Measurements from ENCODE around the gene HERC6. TPM values are rescaled to one million over a fixed set of nuclear protein-coding genes. Genes with fewer than 3 reads are reported as not detected.

The HERC6 gene
- total RNA-seq, 1 donor from 2014 or later = 21.1 TPM

GRCh38 chr4:88396681-88397080 is 18.0 kb downstream of the HERC6 start:
- Mint-ChIP-seq H3K4me1 (no peaks in the 10 kb centered on the region), H3K9me3 (no peaks in the 10 kb centered on the region), H3K4me3 (no peak overlapping the region), H3K27ac (no peak overlapping the region), H3K36me3 (peaks cover 31% of the 10 kb centered on the region), H3K27me3 (ENCODE audit: low read depth) (no peaks in the 10 kb centered on the region)
- no peak for DNase-seq (ENCODE audit: low spot score in 2 of 2, unreplicated experiment in 2 of 2)
- no peak for TF ChIP-seq CTCF (IDR thresholded peaks at IDR 0.05; ENCODE audit: unreplicated experiment)

- H3K4me3 Mint-ChIP-seq = no peak overlapping the region
- no peaks in the 10 kb centered on the region for H3K4me1 Mint-ChIP-seq
- H3K9me3 Mint-ChIP-seq = no peaks in the 10 kb centered on the region
- no peaks in the 10 kb centered on the region for H3K27me3 Mint-ChIP-seq (ENCODE audit: low read depth)
- peaks cover 23% of the 10 kb centered on the region for H3K36me3 Mint-ChIP-seq
- no peak for TF ChIP-seq CTCF (IDR thresholded peaks at IDR 0.05; ENCODE audit: unreplicated experiment)
- DNase-seq (ENCODE audit: low spot score in 2 of 2, unreplicated experiment in 2 of 2) = no peak
- no peak overlapping the region for H3K27ac Mint-ChIP-seq
Observed at GRCh38 chr4:88398381-88398780, 19.7 kb downstream of the HERC6 start.

GRCh38 chr4:88409206-88409605 is 30.6 kb downstream of the HERC6 start:
- H3K27me3 Mint-ChIP-seq (ENCODE audit: low read depth) = no peaks in the 10 kb centered on the region
- H3K36me3 Mint-ChIP-seq = peaks cover 35% of the 10 kb centered on the region
- H3K4me3 Mint-ChIP-seq = no peak overlapping the region
- H3K9me3 Mint-ChIP-seq = no peaks in the 10 kb centered on the region
- no peak for DNase-seq (ENCODE audit: low spot score in 2 of 2, unreplicated experiment in 2 of 2)
- no peak for TF ChIP-seq CTCF (IDR thresholded peaks at IDR 0.05; ENCODE audit: unreplicated experiment)
- H3K27ac Mint-ChIP-seq = no peak overlapping the region
- no peaks in the 10 kb centered on the region for H3K4me1 Mint-ChIP-seq

GRCh38 chr4:88409789-88410188 is 31.1 kb downstream of the HERC6 start:
- no peak overlapping the region for H3K4me3 Mint-ChIP-seq
- H3K36me3 Mint-ChIP-seq = peaks cover 36% of the 10 kb centered on the region
- no peak overlapping the region for H3K27ac Mint-ChIP-seq

GRCh38 chr4:88411491-88412096 is 32.9 kb downstream of the HERC6 start:
- Mint-ChIP-seq H3K36me3 (peaks cover 30% of the 10 kb centered on the region), H3K4me1 (no peaks in the 10 kb centered on the region), H3K27me3 (ENCODE audit: low read depth) (no peaks in the 10 kb centered on the region), H3K27ac (no peak overlapping the region), H3K9me3 (no peaks in the 10 kb centered on the region), H3K4me3 (no peak overlapping the region)
- no peak for TF ChIP-seq CTCF (IDR thresholded peaks at IDR 0.05; ENCODE audit: unreplicated experiment)
- no peak for DNase-seq (ENCODE audit: low spot score in 2 of 2, unreplicated experiment in 2 of 2)

More at GRCh38 chr4:88409789-88410188, 31.1 kb downstream of the HERC6 start:
- no peak for DNase-seq (ENCODE audit: low spot score in 2 of 2, unreplicated experiment in 2 of 2)
- no peak for TF ChIP-seq CTCF (IDR thresholded peaks at IDR 0.05; ENCODE audit: unreplicated experiment)
- H3K4me1 Mint-ChIP-seq = no peaks in the 10 kb centered on the region
- H3K27me3 Mint-ChIP-seq (ENCODE audit: low read depth) = no peaks in the 10 kb centered on the region
- H3K9me3 Mint-ChIP-seq = no peaks in the 10 kb centered on the region

- Mint-ChIP-seq H3K36me3 (peaks cover 19% of the 10 kb centered on the region), H3K9me3 (no peaks in the 10 kb centered on the region), H3K27ac (no peak overlapping the region), H3K4me3 (no peak overlapping the region), H3K4me1 (no peaks in the 10 kb centered on the region), H3K27me3 (ENCODE audit: low read depth) (no peaks in the 10 kb centered on the region)
- DNase-seq (ENCODE audit: low spot score in 2 of 2, unreplicated experiment in 2 of 2) = no peak
- TF ChIP-seq CTCF (IDR thresholded peaks at IDR 0.05; ENCODE audit: unreplicated experiment) = no peak
Observed at GRCh38 chr4:88413801-88414200, 35.1 kb downstream of the HERC6 start.

All from mesothelial cell of epicardium (in vitro differentiated cells).